ENCODE results near the gene FOLR2. TPM values are rescaled to one million over a fixed set of nuclear protein-coding genes. Genes with fewer than 3 reads are reported as not detected.

The FOLR2 gene
- total RNA-seq, 2 experiments from 2014 or later = not detected

DNA sequence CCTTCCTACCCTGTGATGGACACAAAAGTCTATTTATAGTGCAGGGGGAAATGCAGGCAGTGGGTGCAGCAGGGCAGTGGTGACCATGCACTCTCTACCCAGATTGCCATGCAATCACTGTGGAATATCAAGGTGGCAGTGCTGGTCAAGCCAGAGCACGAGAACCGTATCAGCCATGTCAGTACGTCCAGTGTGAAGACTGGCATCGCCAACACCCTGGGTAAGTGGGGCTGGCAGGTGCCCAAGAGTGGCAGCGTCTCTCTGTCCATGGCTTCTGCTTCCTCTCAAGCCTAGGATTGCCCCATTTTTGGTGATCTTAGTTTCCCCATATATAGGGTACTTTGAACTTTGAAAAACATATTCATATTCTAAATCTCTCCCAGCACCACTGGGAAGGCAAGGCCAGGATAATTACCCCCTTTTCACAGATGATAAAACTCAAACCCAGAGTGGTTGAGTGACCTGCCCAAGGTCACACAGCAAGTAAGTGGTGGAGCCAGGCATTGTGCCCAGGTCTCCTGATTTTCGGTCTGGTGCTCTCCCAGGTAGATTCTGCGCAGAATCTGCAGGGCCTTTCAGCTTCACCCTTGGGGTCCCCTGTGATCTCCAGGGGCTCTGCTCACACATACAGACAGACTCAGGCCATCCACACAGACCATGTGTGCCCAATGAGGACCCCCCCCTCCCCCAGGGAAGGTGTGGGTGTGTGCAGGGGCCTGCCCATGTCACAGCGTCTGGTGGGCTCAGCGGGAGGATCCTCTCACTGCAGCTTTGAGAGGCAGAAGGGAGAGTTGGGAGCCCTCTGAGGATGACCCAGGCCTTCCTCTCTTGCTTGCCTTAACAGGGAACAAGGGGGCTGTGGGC lies 15.0 kb downstream of the FOLR2 start:
- H3K27ac Mint-ChIP-seq = no peak overlapping the region
- DNase-seq = no peak
- H3K36me3 Mint-ChIP-seq = peaks cover 15% of the 10 kb centered on the region

DNA sequence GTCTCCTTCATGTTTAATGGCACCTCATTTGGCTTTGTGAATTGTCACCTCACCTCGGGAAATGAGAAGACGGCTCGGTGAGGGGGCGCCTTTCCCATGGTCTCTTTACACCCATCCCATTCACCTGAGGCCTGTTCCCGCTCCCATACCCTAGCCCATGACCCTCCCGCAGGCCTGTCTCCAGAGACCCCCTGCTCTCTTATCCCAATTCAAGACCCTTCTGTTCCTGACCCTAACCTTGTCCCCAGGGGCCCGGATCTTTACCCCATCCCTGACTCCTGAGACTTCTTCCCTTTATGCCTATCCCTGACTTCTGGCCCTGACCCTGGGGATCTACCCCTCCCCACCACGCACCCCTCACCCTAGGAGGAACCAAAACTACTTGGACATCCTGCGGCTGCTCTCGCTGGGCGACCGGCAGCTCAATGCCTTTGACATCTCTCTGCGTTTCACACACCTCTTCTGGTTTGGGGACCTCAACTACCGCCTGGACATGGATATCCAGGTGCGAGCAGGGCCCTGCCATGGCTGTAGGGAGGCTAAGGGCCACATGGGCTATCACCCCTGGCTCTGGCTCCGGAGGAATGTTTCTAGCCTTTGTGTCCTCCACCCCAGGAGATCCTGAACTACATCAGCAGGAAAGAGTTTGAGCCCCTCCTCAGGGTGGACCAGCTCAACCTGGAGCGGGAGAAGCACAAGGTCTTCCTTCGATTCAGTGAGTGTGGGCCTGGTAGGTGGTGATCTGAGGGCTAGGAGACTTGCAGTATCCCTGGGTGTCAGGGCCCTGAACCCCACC lies 15.9 kb downstream of the FOLR2 start:
- H3K27me3 Mint-ChIP-seq = no peaks in the 10 kb centered on the region
- H3K4me3 Mint-ChIP-seq = no peak overlapping the region
- H3K36me3 Mint-ChIP-seq = peaks cover 15% of the 10 kb centered on the region
- no peaks in the 10 kb centered on the region for H3K9me3 Mint-ChIP-seq
- peaks cover 1% of the 10 kb centered on the region for H3K4me1 Mint-ChIP-seq
- DNase-seq = no peak
- no peak overlapping the region for H3K27ac Mint-ChIP-seq

More for the DNA sequence above, 15.0 kb downstream of the FOLR2 start:
- Mint-ChIP-seq H3K27me3 (no peaks in the 10 kb centered on the region), H3K4me3 (no peak overlapping the region), H3K4me1 (peaks cover 1% of the 10 kb centered on the region), H3K9me3 (no peaks in the 10 kb centered on the region)

DNA sequence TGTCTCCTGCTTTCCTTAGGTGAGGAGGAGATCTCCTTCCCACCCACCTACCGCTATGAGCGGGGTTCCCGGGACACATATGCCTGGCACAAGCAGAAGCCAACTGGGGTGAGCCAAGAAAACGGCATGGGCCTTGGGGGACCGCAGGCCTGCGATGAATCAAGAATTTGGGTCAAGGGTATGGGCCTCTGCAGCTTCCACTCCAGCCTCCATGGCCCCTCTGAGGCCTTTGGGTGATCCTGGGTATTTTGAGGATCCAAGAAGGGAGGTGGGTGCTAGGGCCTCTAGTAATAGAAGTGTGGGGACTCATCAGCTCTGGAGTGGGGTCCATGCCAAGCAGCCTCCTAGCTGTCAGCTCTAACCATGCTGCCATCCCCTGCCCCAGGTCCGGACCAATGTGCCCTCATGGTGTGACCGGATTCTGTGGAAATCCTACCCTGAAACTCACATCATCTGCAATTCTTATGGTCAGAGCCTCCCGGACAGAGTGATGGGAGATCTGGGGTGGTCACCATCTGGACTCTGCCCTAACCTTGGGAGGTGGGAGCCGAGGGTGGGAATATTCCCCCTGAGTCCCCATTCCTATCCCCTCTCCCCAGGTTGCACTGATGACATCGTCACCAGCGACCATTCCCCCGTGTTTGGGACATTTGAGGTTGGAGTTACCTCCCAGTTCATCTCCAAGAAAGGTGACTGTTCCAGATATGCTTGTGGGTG lies 16.6 kb downstream of the FOLR2 start:
- no peaks in the 10 kb centered on the region for H3K9me3 Mint-ChIP-seq
- H3K36me3 Mint-ChIP-seq = peaks cover 15% of the 10 kb centered on the region
- H3K27me3 Mint-ChIP-seq = no peaks in the 10 kb centered on the region
- no peak overlapping the region for H3K27ac Mint-ChIP-seq
- DNase-seq = no peak
- no peak overlapping the region for H3K4me3 Mint-ChIP-seq
- H3K4me1 Mint-ChIP-seq = peaks cover 1% of the 10 kb centered on the region

DNA sequence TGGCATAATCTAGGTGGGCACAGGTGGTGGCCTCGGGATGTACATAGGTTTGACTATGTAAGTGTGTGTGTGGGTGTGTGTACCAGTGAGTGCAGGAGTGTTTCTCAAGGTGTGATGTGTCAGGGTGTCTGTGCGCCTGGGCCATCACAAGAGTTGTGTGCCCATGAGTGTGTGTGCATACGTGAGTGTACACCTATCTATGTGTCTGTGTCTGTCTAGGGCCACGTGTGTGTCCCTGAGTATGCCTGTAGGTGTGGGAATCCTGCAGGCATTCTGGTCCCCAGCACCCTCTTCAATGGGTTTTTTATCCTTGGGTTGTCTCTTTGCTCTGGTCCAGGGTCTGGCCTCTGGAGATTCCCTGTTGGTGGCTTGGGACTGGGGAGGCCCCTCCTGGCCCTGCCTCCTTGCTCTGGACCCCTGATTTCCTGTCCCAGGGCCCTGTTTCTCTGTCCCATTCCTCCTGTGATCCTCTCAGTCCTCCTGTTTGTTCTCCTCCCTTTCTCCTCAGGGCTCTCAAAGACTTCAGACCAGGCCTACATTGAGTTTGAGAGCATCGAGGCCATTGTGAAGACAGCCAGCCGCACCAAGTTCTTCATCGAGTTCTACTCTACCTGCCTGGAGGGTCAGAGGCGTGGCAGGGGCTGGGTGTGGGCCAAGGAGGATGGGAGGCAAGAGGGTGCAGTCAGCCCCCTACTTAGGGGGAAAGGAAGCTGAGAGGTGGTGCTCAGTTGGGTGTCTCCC lies 17.3 kb downstream of the FOLR2 start:
- H3K27me3 Mint-ChIP-seq = peaks cover 3% of the 10 kb centered on the region
- H3K36me3 Mint-ChIP-seq = peaks cover 14% of the 10 kb centered on the region
- H3K9me3 Mint-ChIP-seq = no peaks in the 10 kb centered on the region
- H3K4me3 Mint-ChIP-seq = no peak overlapping the region
- H3K4me1 Mint-ChIP-seq = peaks cover 4% of the 10 kb centered on the region
- H3K27ac Mint-ChIP-seq = no peak overlapping the region
- DNase-seq = no peak

DNA sequence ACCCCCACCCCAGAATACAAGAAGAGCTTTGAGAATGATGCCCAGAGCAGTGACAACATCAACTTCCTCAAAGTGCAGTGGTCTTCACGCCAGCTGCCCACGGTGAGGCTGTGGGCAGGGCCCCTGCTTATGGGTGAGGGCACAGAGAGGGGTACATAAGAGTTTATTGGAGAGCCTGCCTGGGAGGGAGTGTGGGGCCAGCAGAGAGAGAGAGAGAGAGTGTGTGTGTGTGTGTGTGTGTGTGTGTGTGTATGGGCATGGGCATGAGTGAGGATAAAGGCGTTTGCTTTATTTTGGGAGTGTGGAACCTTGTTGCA lies 17.9 kb downstream of the FOLR2 start:
- DNase-seq = no peak

DNA sequence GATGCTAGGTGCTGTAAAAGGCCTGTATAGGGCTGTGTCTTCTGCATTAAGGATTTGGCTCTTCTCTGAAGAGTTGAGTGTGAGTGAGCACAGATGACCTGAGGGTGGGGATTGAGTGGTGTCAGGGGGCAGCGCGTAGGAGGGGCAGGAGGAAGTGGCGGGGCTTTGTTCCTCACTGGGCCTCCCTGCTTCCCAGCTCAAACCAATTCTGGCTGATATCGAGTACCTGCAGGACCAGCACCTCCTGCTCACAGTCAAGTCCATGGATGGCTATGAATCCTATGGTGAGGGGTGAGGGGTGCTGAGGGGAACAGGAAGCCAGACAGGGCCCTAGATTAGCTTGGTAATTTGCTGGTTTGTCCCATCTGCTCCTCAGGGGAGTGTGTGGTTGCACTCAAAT lies 18.3 kb downstream of the FOLR2 start:
- Mint-ChIP-seq H3K9me3 (no peaks in the 10 kb centered on the region), H3K4me3 (no peak overlapping the region), H3K27me3 (peaks cover 10% of the 10 kb centered on the region), H3K27ac (no peak overlapping the region), H3K4me1 (peaks cover 7% of the 10 kb centered on the region), H3K36me3 (peaks cover 9% of the 10 kb centered on the region)
- no peak for DNase-seq

More for the DNA sequence above, 17.9 kb downstream of the FOLR2 start:
- no peak overlapping the region for H3K27ac Mint-ChIP-seq
- H3K9me3 Mint-ChIP-seq = no peaks in the 10 kb centered on the region
- no peak overlapping the region for H3K4me3 Mint-ChIP-seq
- peaks cover 8% of the 10 kb centered on the region for H3K27me3 Mint-ChIP-seq
- peaks cover 10% of the 10 kb centered on the region for H3K36me3 Mint-ChIP-seq
- peaks cover 7% of the 10 kb centered on the region for H3K4me1 Mint-ChIP-seq

DNA sequence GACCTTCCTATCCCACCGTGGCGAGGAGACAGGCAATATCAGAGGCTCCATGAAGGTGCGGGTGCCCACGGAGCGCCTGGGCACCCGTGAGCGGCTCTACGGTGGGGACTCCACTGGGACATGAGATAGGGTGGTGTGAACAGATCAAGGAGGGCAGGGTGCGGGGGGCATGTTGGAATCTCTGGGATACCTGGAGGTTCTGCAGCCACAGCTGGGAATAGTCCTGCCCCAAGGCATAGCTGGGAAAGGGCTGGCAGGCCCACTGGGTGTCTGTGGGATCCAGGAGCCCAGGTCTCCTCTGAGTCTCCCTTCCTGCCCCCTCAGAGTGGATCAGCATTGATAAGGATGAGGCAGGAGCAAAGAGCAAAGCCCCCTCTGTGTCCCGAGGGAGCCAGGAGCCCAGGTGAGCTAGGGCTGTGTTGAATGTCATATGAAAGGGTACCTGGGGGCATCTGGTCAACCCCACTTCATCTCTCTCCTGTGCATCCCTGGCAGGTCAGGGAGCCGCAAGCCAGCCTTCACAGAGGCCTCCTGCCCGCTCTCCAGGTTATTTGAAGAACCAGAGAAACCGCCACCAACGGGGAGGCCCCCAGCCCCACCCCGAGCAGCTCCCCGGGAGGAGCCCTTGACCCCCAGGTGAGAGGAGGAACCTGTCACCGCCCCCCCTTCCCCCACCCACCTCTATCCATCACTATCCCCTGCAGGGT lies 18.9 kb downstream of the FOLR2 start:
- peaks cover 8% of the 10 kb centered on the region for H3K36me3 Mint-ChIP-seq
- no peak for DNase-seq
- H3K4me1 Mint-ChIP-seq = peaks cover 9% of the 10 kb centered on the region
- no peak overlapping the region for H3K27ac Mint-ChIP-seq
- H3K27me3 Mint-ChIP-seq = peaks cover 14% of the 10 kb centered on the region
- H3K9me3 Mint-ChIP-seq = no peaks in the 10 kb centered on the region
- no peak overlapping the region for H3K4me3 Mint-ChIP-seq

DNA sequence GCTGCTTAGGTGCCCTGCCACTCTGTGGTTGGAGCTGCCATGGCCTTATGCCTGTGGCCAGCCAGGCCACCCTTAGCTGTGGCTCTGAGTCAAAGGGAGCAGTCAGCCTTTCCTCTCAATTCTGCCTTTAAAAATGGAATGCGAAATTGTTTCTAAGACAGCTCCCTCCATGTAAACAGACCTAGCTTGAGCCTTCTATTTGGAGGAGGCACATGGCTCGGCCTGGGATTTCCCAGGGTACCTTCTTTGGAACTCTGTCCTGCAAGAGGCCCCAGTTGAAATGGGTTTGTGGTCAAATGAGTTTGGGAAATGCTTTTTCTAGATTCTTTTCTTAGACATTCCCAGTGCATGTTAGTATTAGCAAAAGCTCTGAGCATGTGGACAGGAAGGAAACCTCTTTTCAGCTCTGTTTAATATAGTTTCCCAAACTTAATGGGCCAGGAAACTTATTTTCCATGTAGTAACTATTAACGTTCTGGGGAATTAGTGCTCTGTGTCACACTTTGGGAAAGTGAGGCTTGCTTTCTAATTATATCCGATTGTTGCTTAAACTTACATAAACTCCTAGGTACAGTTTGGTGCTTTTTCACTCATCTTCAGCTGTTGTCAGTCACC lies 19.6 kb downstream of the FOLR2 start:
- H3K27ac Mint-ChIP-seq = no peak overlapping the region
- peaks cover 21% of the 10 kb centered on the region for H3K27me3 Mint-ChIP-seq
- H3K9me3 Mint-ChIP-seq = no peaks in the 10 kb centered on the region
- no peak for DNase-seq
- peaks cover 6% of the 10 kb centered on the region for H3K36me3 Mint-ChIP-seq
- no peak overlapping the region for H3K4me3 Mint-ChIP-seq
- H3K4me1 Mint-ChIP-seq = peaks cover 14% of the 10 kb centered on the region

DNA sequence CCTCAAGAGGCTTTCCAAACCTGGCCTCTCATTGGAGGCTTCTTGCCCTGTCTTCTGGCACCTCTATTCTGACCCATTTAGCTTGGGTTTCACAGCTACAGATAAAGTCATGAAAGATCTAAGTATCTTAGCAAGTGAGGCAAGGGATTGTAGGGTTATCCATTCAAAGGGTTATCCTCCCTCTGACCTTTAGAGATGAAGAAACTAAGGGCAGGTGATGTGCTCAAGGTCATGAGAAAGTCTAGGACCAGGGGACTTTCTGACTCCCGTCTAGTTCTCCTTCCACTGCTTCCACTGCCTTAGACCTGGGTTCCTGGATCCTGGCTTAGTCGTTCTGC lies 20.1 kb downstream of the FOLR2 start:
- H3K36me3 Mint-ChIP-seq = peaks cover 5% of the 10 kb centered on the region
- peaks cover 27% of the 10 kb centered on the region for H3K27me3 Mint-ChIP-seq
- H3K4me1 Mint-ChIP-seq = peaks cover 14% of the 10 kb centered on the region
- no peak for DNase-seq
- no peaks in the 10 kb centered on the region for H3K9me3 Mint-ChIP-seq
- H3K4me3 Mint-ChIP-seq = no peak overlapping the region
- H3K27ac Mint-ChIP-seq = no peak overlapping the region

DNA sequence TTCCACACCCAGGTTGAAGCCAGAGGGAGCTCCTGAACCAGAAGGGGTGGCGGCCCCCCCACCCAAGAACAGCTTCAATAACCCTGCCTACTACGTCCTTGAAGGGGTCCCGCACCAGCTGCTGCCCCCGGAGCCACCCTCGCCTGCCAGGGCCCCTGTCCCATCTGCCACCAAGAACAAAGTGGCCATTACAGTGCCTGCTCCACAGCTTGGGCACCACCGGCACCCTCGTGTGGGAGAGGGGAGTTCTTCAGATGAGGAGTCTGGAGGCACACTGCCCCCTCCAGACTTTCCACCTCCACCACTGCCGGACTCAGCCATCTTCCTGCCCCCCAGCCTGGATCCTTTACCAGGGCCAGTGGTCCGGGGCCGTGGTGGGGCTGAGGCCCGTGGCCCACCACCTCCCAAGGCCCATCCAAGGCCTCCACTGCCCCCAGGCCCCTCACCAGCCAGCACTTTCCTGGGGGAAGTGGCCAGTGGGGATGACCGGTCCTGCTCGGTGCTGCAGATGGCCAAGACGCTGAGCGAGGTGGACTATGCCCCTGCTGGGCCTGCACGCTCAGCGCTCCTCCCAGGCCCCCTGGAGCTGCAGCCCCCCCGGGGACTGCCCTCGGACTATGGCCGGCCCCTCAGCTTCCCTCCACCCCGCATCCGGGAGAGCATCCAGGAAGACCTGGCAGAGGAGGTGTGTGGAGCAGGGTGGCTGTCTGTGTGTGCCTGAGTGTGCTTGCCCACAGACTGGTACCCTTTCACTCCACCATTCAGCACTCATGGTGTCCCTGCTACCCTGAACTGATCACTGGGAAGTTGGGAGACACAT lies 20.7 kb downstream of the FOLR2 start:
- no peak overlapping the region for H3K4me3 Mint-ChIP-seq
- H3K27me3 Mint-ChIP-seq = peaks cover 32% of the 10 kb centered on the region
- peaks cover 3% of the 10 kb centered on the region for H3K36me3 Mint-ChIP-seq
- no peak overlapping the region for H3K27ac Mint-ChIP-seq
- H3K4me1 Mint-ChIP-seq = peaks cover 16% of the 10 kb centered on the region
- H3K9me3 Mint-ChIP-seq = no peaks in the 10 kb centered on the region
- no peak for DNase-seq

DNA sequence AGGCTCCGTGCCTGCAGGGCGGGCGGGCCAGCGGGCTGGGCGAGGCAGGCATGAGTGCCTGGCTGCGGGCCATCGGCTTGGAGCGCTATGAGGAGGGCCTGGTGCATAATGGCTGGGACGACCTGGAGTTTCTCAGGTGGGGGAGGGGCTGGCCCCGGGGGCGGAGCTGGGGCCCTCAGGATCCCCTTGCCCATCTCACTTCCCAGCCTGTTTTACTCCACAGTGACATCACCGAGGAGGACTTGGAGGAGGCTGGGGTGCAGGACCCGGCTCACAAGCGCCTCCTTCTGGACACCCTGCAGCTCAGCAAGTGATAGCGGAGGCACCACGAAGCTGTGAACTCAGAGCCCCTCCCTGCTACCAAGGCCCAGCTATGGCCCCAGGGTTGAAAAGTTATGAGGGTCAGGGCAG lies 21.5 kb downstream of the FOLR2 start:
- Mint-ChIP-seq H3K27me3 (peaks cover 40% of the 10 kb centered on the region), H3K27ac (no peak overlapping the region), H3K4me1 (peaks cover 16% of the 10 kb centered on the region), H3K9me3 (no peaks in the 10 kb centered on the region), H3K4me3 (no peak overlapping the region), H3K36me3 (peaks cover 2% of the 10 kb centered on the region)
- peak; percentile 47 for DNase-seq

DNA sequence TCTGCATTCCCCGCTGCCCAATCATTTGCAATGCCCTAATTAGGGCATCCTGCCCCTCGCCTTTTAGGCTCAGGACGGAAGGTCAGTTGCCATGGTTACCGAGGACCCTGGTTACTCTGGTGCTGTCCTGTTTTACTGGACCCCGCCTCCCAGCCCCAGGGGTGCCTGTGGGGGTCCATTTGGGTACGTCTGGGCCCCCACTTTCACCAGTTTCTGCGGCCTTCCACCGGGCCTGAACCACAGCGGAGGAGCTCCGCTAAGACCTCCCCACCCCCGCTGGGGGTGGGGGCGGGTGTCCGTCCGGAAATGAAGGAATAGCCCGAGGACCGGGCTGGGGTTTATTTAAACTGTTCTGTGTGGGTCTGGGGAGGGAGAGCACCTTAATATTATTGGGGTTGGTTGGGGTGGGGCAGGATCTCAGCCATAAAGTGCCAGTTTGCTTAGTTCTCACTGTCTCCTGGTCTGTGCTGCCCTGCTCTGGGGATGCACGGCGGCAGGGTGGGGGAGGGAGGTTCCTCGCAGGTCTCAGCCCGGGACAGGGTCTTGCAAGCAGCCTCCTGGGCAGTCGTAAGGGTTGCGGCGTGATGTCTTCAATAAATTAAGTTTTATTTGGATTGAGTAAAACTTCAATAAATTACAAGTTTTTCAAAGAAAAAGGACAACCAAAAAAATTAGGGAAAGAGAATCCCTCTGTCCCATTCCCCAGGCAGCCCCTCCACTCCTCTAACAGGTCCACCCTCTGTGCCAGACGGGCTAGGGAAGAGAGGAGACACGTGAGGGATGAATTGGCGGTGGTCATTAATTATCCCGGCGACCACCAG lies 22.1 kb downstream of the FOLR2 start:
- Mint-ChIP-seq H3K27ac (no peak overlapping the region), H3K9me3 (no peaks in the 10 kb centered on the region), H3K27me3 (peaks cover 46% of the 10 kb centered on the region), H3K4me1 (peaks cover 21% of the 10 kb centered on the region), H3K4me3 (no peak overlapping the region), H3K36me3 (peaks cover 2% of the 10 kb centered on the region)
- DNase-seq = no peak
